Measurements from ENCODE around the gene CYP46A1.
"Not testable (repeated sequence)": the region's sequence is repeated elsewhere in the genome, so short reads cannot be mapped to it uniquely, and the experiment has no call there.

The CYP46A1 gene

DNA sequence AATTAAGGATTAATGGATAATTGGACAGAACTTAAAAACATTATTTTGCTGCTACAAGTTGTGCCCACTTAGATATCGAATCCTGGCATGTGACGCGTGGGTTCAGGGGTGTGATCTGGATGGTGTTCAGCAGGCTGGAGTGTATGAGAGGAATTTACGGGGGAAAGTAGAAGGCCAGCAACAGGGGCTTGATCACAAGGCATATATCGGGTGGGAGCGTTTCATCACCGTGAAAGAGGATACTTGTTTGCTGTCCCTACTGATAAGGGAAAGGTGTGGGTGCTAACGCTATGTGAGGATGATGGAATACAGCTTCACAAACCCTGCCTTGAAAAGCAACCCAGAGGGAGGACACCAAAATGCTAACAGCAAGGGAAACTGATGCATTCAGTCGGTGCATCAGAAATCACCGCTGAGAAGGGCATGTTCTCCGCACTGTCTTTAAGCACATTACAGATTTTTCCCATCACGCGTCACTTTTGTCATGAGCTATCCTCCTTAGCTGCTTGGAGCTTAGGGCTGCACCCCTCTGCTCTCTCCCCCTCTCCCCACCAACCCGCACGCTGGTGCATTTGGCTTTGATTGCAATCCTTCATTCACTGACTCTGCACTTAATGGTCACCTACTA, 25.8 kb upstream of the CYP46A1 start:
- no peak for DNase-seq

DNA sequence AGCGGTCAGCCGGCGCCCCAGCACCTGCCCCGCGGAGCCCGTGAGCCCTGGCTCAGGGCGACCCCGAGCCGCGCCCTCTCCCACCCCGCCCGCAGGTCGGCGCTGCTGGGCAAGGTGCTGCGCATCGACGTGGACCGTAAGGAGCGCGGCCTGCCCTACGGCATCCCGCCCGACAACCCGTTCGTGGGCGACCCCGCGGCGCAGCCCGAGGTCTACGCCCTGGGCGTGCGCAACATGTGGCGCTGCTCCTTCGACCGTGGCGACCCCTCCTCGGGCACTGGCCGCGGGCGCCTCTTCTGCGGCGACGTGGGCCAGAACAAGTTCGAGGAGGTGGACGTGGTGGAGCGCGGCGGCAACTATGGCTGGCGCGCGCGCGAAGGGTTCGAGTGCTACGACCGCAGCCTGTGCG, 24.8 kb upstream of the CYP46A1 start:
- DNase-seq, result no peak

DNA sequence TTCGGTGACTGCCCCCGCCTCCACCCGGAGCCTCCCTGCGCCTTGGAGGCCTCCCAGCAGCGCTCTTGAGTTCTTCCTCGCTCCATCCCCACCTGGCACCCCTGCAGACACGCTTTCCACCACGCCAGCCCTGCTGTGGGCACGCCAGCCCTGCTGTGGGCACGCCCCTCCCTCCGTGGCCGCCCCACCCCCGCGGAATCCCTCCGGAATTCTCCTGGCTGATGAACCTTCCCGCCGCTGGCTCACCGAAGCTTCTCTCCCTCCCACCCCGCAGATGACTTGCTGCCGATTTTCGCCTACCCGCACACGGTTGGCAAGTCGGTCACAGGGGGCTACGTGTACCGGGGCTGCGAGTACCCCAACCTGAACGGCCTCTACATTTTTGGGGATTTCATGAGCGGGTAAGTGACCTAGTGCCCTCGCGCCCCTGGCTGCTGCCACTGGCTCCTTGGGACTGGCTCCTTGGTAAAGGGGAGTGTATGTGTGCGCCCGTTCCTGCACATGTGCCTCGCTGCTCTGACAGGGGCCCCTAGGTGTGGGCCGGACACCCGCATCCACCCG, 24.0 kb upstream of the CYP46A1 start:
- DNase-seq, result no peak

DNA sequence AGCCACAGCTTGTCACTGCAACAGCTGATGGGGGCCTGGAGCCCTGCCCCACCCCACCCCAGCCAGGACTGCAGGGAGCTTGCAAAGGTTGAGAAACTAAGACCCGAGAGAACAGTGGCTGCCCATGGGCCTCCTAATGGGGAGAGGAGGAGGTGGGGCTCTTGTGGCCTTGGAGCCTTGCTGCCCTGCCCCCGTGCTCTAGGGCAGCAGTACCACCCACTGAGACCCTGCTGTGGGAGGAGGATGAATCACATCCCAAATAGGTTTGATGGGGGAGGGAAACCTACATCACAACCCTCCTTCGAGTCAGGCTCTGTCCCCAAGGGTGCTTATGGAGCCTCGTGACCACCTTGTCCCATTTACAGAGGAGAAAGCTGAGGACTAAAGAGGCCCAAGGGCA, 23.3 kb upstream of the CYP46A1 start:
- no peak for DNase-seq

DNA sequence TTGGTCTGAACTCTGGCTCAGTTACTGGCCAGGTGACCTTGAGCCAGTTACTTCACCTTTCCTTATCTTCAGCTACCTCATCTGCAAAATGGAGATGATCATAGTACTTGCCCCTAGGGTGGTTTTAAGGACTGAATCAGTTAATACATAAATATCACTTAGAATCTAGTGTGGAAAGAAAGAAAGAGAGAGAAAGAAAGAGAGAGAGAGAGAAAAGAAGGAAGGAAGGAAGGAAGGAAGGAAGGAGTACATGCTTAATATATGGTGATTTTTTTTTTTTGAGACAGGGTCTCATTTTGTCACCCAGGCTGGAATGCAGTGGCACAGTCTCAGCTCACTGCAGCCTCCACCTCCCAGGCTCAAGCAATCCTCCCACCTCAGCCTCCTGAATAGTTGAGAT, 22.9 kb upstream of the CYP46A1 start:
- DNase-seq, result not testable (repeated sequence)

DNA sequence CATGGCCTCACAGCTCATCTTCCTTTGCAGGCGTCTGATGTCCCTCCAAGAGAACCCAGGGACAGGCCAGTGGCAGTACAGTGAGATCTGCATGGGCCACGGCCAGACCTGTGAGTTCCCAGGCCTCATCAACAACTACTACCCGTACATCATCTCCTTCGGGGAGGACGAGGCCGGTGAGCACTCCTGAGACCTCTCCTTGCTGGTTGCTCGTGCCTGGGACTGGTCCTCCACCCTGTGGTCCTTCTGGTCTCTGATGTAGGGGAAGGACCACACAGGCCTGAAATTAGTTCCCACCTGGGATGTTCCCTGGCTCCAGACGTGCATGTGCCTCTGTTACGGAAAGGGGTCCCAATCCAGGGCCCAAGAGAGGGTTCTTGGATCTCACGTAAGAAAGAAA, 21.3 kb upstream of the CYP46A1 start:
- no peak for DNase-seq

DNA sequence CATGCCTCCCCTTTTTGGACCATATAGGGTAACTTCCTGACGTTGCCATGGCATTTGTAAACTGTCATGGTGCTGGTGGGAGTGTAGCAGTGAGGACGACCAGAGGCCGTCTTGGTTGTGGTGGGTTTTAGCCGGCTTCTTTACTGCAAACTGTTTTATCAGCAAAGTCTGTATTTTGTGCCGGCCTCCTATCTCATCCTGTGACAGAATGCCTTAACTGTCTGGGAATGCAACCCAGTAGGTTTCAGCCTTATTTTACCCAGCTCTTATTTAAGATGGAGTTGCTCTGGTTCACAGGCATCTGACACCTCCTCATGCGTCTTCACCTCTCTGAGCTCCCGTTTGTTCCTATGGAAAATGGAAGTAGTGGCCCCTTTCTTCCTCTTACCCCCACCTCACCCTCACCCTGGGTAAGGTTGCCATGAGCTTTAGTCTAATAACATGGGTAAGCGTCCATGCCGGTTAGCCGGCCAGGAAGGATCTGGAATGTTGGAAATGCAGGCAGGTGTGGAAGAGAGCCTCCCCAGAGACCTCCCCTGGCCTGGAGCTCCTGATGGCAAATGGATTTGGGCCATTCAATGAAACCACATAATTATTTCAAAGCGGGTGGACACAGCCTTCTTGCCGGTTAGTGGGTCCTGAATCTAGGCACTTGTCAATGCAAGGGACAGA, 20.6 kb upstream of the CYP46A1 start:
- DNase-seq, result no peak

DNA sequence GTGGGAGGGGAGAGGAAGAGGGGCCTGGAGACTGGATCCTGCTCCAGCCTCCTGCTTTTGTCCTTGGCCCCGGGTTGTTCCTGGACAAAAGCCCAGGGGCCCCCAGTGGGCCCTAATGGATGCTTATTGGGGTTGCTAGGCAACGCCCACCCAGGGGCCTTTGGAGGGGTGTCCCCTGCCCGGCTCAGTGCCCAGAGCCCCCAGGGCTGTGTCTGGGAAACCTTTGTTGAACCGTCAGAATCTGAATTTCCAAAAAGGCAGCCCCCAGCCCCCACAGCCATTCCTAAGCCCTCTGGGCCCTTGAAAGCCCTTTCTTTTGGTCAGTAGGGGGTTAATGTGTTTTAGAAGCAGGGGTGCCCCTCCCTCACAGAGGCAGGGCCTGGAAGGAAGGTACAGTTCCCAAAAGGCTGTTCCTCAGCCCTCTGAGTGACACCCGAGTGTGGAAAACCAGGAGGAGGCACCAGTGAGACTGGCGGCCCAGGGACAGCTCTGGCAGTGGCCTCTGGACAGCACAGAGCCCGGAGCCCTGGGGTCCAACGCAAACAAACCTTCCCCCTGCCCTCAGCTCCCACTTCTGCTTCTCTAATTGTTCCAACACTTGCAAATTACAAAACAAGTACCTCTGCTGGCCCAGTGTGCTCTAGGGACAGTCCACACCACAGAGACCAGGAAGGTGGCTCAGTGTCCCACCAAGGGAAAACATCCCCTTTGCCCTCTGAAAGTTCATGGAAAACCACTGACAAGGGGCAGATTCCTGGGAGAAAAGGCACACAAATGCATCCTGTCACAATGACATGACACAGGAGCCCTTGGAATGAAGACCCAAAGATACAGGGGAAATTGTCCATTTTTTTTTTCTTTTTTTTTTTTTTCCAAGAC, 19.8 kb upstream of the CYP46A1 start:
- no peak for DNase-seq

DNA sequence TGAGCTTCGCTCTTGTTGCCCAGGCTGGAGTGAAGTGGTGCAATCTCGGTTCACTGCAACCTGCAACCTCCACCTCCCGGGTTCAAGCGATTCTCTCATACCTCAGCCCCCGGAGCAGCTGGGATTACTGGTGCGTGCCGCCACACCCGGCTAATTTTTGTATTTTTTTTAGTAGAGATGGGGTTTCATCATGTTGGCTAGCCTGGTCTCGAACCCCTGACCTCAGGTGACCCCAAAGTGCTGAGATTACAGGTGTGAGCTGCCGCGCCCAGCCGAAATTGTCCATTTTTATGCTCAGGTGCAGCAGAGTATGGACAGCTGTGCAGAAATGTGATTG, 19.2 kb upstream of the CYP46A1 start:
- no peak for DNase-seq

DNA sequence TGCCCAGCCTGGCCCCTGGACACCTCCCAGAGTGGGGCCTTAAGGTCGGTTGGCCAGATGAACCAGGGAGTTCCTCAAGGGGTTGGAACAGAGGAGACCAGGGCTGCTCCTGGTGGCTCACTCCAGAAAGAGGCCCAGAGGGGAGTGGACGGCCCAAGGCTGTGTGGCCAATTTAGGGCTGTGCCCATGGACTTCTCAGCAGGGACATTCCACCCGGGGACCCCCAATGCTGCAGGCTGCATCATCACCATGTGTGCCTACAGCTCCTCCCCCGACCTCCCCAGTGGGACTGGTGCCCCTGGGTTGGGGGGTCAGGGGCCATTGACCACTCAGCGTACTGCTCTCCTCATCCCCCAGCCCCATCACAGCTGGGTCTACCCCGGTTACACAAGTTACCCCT, 17.6 kb upstream of the CYP46A1 start:
- DNase-seq, result no peak

DNA sequence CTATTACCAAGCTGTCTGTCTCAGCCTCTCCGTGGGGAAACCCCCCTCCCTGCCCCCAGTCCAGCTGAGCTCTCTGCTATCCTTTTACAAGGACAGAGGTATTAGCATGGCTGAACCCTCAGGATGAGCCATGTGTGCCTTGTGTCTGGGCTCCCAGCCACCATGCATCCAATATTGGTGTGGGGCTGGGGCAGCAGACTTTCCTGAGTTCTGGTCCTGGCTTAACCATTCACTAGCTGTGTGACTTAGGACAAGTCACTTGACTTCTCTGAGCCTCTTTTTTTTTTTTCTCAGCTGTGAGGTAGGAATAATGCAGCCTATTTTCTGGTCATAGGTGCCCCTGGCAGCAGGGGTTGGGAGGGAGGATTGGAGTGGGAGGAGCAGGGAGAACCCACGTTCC, 17.1 kb upstream of the CYP46A1 start:
- DNase-seq, result no peak

DNA sequence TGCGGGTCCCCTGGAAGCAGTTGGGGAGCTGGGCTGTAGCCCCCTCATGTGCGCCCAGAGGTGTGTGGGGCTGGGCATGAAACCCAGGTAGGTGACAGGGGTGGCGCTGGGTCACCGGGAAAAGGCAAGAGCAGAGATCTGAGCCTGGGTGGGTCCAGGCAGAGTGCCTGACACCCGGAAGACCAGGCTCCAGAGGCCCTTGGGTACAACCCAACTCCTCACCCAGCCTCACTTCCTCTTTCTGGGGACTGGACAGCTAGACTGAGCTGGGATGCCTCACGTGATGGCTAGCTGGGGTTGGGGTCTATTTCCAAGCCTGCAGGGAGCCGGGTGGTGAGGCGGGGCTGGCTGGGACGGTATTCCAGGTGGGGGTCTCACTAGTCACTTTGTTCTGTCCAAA, 16.3 kb upstream of the CYP46A1 start:
- no peak for DNase-seq

DNA sequence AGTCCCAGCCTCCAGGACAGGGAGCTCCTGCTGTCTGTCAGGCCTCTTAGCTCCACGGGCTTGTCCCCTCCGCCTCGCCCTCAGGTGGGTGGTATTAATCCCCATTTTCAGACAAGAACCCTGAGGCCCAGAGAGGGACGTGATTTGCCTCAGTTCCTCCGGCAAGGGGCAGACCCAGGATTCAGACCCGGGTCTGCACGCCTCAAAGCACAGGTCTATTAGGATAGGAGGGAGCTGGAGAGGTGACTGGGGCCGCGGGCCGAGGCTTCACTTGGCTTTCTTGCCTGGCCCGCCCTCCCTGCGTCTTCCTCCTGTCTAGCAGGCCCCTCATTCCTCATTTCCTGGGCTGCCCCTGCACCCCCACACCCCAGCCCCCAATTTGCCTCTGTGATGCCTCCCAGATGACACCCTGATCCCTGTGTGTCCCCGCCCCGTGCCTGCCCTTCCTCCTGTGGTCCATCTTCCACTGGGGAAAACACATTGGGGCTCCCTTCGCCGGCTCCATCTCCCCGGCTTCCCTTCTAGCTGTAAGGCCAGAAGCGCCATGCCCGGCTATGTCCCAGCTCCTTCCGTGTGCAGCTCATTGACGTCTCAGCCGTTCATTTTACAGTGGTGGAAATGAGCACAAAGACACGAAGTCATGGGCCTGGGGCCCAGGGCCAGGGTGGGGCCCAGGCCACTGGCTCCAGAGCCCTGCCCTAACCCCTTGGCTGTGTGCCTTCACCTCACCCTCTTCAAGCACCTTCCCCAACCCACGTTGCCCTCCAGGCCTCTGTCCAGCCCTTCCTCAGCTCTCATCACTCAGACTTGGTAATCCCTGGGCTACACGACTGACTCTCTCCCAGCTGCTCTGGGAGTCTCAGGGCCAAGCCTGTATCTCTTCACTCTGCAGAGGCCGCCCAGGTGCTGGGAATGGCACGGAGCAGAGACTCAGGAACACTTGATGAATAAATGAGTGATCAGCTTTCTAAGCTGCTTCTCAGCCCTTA, 15.5 kb upstream of the CYP46A1 start:
- DNase-seq, result no peak

DNA sequence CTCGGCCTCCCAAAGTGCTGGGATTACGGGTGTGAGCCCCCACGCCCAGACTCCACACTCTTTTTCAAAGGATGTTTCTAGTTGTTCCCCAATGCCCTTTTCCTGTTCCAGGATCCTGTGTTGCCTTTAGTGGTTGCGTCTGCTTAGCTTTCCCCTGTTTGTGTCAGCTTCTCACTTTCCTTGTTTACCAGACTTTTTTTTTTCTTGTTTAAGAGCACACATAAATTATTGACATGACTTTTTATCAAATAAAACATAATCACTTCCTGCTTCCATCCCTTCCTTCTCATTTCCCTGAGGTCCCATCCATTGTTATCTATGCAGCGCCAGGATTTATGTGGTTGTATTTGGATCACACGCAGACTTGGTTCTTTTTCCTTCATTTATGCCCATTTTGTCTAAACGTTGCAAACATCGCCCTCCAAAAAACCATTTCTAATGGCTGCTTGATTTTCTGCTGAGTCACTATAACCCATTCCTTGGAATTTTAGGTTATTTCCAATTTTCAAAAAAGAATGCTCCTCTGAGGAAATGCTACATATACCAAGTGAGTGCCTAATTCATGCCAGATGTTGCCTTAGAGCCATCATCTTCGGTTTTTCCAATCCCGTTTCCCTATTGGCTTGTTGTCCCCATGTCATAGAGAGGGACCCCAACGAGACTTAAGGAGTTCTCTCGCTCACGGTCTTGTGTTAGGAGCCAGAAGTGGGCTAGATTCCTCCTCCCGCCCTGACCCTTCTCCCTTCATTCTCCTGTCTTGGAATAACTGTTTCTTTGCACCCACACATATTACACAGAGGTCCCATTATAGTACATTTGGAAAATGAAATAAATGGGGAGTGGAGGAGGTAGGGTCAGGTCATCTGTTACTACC, 13.5 kb upstream of the CYP46A1 start:
- no peak for DNase-seq

DNA sequence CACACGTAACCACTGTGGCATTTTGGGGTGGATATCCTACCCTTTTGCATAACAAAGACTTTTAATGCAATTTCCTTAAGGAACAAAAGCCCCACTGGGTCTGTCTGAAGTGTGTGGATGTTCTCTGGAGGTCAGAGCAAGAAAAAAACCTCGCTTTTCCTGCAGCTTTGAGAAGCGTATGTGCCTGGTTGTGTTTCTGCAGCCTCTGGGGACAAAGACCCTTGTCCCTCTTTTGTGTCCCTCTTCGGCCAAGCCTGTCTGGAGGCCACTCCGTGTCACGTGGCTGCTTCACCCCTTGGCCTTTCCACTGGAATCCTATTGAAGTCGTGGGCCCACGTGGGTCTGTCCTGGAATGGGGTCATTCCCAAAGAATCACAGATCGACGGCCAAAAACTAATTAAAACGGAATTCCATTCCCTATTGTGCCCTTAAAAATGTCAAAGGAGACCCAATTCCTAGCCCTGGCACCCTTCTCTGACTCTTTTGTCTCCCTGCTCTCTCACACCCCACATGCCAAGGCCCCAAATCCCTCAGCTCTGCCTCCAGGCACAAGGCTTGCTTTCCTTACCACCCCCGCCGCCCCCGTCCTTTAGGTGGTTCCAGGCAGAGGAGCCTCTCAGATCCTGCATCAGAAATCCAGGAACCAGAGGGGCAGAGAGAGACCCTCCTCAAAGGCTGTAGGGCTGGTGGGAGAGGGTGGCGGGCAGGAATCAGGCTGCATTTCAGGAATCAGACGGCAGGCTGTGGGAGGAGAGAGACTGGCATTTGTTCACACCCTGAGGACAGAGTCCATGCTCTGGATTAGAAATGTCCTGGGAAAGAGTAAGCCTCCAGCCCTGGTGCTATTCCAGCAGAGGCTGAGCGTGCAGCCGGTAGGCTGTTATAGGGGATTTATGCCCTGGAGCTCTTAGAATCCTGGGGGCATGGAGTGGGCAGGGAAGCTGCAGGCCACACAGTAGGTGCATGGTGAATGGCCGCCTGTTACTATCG, 12.6 kb upstream of the CYP46A1 start:
- DNase-seq, result no peak

DNA sequence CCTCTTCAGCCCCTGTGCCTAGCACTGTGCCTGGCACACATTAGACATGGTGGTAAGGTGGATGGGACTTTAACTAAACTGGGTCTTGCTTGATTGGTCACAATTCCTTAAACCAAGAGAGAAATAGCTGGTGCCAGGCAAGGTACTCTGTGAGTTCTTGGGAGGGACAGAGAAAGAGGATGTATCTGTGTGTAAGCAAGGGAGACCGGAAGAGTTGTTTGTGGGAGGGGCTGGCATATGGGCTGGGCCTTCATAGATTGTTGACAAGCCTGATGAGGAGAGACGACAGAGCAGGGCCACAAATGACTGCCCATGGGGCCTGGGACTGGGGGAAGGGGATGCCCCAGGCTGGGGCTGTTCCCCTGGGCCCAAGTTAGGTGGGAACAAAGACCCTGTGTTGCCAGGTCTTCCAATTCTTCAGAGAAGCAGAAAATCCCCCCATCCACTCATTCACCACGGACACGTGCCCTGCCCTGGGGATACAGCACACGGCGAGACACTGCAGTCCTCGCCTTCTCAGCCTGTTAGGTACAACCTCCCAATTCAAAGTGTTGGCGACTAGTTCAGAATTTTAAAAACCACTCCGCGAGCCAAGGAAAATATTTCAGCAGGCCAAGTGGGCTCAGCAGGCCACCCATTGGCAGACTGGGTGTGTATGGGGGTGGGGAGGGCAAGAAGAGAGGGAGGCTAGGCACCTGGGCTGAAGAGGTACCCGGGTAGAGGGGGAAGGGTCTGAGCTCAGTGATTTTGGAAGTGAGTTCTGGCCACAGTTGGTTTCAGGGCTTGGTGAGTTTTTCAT, 11.4 kb upstream of the CYP46A1 start:
- no peak for DNase-seq

DNA sequence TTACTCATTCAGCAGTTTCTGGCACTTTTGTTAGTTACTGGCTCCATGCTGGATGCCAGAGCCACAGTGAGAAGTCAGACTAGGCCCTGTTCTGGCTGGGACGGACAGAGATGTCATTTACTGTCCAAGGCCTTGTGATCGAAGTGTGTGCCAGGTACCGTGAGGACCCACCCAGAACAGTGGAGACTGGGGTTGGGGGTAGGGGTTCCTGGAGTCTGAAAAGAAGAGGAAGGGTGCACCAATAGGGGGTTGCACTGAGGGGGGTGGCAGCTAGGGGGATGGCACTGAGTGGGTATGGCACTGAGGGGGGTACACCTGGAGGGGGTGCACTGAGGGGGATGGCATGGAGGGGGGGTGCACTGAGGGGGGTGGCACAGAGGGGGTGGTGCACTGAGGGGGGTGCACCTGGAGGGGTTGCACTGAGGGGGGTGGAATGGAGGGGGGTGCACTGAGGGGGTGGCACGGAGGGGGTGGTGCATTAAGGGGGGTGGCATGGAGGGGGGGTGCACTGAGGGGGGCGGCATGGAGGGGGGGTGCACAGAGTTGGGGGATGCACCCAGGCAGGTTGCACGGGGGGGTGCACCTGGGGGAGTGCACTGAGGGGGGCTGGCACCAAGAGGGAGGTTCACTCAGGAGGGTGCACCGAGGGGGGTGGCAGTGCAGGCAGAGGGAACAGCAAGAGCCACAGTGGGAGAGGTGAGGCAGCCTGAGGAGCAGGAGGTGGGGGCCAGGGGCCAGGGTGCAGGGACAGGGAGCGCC, 10.6 kb upstream of the CYP46A1 start:
- DNase-seq, result no peak

DNA sequence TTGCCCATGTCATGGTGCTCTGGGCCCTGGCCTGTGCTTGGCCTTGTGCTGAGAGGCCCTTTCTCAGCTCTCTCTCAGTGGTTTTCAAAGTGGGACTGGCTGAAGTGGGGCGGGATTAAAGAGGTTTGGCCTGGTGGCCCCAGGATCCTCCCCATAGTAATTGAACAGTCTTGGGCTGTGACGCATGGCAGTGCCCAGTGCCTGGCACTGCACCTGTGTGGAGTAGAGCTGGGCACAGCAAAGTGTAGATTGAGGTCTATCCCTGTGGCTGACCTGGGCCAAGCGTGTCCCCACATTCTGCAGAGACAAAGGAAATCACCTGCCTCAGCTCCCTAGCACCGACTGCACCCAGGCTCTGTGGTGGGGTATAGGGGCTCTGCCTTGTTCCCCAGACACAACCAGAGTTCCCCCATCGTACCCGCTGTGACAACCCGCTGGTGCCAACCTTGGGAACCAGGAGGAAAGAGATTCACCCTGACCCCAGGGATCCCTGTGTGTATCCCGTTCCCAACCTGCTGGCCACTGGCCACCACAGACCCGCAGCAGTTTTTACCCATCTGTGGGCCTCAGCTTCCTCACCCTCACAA, 9.9 kb upstream of the CYP46A1 start:
- no peak for DNase-seq
